ENCODE data around the gene MYLK4.
"Not testable (repeated sequence)": the region's sequence is repeated elsewhere in the genome, so short reads cannot be mapped to it uniquely, and the experiment has no call there.

Gene MYLK4

GRCh38 chr6:2775003-2775402 lies 24.3 kb upstream of the MYLK4 start:
- no peak for DNase-seq

- no peak for DNase-seq
Measured at GRCh38 chr6:2773449-2773848, 22.7 kb upstream of the MYLK4 start.

DNA sequence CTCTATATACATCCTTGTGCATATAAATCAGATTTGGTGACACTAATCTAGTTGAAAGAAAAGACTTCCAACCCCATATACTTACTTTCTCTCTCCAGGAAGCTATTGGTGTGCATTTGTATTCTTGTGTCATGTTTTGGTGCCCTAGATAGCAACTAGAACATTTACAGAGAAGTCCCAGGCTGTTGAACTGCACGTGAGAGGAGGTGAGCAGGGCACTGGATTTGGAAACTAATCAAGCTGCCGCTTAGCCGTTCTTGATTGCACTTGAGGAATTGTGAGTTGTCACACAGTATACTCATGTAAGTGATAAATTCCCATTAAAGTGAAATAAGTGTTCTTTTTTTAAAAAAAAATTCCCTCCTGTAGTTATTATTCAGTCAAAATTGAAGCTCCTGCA lies 22.1 kb upstream of the MYLK4 start:
- no peak for DNase-seq

- DNase-seq, result peak; percentile 55
Measured at GRCh38 chr6:2771079-2771478, 20.4 kb upstream of the MYLK4 start.

- peak; percentile 57 for DNase-seq
Measured at GRCh38 chr6:2770171-2770570, 19.4 kb upstream of the MYLK4 start.

DNA sequence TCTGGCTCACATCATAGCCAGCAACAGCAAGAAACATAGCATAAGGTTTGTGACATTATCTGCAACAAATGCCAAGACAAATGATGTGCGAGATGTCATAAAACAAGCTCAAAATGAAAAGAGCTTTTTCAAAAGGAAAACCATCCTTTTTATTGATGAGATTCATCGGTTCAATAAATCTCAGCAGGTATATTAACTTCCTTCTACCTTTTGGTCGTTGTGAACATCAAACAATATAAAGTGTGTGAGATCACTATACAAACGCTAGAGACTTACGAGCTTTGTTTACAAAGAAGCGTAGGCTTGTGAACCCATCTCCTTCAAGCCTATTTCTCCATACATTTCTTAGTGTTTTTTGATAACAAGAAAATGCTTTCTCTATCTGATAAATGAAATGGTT lies 18.0 kb upstream of the MYLK4 start:
- DNase-seq, result peak; percentile 19

- DNase-seq, result no peak
Measured at GRCh38 chr6:2767657-2768524, 17.2 kb upstream of the MYLK4 start.

DNA sequence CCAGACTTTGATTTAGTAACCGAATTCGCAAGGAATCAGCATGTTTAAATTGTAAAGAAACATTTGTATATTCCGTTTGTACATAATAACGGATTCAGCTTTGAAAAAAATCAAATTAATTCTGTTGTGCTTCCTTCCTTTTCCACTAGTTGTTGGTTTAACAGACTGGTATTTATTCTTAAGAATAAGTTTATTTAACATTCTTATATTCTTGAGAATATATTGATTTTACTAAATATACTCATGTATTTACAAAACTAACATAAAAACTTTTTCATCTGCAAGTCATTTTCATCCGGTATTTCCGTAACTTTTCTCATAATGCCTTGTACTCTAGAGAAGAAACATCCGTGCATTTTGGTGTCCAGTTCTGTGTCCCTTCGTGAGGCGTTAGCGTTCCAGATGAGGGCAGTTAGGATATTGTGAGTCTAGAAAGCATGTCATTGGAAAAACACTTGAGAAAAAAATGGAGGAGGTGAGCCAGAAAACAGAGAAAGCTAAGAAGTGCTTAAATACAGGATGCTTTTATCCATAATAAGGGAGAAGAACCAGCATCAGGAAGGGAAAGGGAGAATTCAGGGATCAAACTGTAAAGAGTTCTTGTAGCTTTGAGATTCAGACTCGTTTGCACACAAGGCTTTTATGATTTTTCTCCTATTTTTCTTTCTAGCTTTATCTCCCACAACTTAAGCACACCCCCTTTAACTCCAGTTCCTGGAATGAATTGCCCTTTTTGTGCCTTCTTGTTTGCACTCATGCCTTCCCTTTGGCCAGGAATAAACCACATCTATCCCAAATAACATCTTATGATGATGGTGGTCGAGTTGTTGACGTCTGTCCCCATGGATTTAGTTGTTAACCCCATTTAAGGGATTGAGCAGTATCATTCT lies 16.3 kb upstream of the MYLK4 start:
- peak; percentile 18 for DNase-seq

DNA sequence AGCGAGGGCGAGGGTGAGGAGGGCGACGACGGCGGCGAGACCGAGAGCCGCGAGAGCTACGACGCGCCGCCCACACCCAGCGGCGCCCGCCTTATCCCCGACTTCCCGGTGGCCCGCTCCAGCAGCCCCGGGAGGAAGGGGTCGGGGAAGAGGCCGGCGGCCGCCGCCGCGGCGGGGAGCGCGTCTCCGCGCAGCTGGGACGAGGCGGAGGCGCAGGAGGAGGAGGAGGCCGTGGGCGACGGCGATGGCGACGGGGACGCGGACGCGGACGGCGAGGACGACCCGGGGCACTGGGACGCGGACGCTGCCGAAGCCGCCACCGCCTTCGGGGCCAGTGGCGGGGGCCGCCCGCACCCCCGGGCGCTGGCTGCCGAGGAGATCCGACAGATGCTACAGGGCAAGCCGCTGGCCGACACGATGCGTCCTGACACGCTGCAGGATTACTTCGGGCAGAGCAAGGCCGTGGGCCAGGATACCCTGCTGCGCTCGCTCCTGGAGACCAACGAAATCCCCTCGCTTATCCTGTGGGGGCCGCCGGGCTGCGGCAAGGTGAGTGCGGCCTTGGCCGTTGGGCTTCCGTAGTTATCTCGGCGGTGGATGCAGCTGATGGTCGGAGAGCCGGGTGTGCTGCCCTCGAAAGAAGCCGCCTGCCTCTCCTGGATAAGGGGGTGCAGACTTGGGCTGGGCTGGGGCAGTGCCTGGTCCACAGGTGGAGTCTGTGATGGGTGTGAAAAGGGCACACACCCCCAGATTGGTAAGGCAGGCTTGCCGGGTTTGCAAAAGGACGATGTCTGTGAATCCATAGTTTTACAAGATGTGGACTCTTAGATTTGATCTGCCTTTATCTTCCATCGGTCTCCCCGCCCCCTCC lies 15.4 kb upstream of the MYLK4 start:
- peak; percentile 78 for DNase-seq

DNA sequence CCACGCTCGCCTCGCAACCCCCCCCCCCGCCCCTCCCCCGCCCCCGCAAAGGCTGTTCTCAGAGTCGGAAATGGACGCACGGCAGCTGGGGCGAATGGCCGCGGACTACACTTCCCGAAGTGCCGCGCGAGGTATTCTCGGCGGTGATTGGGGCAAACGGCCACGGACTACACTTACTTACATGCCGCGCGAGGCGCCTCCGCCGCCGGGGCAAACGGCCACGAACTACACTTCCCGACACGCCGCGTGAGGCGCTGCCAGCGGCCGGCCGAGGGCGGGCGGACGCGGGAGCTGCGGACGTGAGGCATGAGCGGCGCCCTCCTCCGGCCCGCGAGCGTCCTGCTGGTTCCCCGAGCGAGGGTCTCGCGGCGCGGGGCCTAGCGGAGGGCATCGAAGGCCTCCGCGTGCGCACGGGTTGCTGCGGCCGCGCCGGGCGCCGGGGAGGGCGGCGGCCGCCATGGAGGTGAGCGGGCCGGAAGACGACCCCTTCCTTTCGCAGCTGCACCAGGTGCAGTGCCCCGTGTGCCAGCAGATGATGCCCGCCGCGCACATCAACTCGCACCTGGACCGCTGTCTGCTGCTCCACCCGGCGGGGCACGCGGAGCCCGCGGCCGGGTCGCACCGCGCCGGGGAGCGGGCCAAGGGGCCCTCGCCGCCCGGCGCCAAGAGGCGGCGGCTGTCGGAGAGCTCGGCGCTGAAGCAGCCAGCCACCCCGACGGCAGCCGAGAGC lies 14.6 kb upstream of the MYLK4 start, which contains the start of gene WRNIP1:
Gene WRNIP1 (plus strand): TSS at position 228 of the 730 bp plus-strand sequence. CDS start 230 bp downstream, at position 458.
- DNase-seq, result peak; percentile 100

DNA sequence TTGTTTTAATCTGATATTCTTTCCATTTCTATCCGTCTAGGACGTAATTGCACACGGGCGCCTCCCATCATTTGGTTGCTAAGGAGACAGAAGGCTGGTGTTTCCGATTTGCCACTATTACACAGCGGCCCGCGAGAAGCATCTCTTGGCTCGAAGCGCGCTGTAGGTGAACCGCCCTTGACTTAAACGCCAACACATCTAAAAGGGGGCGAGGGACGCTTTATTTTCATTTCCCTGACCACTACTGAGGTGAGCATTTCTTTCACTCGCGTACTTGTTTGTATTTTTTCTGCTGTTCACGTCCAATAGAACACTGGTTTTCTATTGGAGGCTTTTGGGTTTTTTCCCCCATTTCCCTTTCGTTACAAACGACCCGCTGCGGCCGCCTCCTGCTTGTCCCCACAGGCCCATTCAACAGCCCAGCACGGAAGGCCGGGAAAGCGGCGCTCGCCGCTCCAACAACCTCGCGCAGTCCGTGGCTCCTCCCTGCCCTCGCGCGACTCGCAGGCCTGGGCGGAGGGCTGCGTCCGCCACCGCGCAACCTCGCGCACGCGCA lies 14.0 kb upstream of the MYLK4 start:
- peak; percentile 87 for DNase-seq

DNA sequence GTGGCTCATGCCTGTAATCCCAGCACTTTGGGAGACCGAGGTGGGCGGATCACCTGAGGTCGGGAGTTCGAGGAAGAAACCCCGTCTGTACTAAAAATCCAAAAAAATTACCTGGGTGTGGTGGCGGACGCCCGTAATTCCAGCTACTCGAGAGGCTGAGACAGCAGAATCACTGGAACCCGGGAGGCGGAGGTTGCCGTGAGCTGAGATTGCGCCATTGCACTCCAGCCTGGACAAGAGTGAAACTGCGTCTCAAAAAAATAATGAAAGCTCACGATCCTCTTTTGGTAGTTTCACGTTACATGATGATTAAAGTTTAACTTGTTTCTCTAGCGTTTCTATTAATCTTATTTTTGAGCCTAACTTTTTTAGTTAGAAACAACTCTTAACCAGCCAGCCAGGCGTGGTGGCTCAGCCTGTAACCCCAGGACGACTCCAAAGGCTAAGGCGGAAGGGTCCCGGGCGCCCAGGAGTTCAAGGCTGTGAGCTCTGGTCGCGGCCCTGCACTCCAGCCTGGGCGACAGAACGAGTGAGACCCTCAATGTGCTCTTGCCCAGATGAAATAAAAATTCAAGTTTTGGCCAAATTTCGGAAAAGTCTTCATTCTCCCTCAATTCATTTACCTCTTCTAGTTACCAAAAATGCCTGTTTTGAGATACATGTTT lies 13.3 kb upstream of the MYLK4 start:
- peak; percentile 52 for DNase-seq

- no peak for DNase-seq
Measured at GRCh38 chr6:2763345-2763841, 12.7 kb upstream of the MYLK4 start.

- not testable (repeated sequence) for DNase-seq
Measured at GRCh38 chr6:2762868-2763267, 12.1 kb upstream of the MYLK4 start.

DNA sequence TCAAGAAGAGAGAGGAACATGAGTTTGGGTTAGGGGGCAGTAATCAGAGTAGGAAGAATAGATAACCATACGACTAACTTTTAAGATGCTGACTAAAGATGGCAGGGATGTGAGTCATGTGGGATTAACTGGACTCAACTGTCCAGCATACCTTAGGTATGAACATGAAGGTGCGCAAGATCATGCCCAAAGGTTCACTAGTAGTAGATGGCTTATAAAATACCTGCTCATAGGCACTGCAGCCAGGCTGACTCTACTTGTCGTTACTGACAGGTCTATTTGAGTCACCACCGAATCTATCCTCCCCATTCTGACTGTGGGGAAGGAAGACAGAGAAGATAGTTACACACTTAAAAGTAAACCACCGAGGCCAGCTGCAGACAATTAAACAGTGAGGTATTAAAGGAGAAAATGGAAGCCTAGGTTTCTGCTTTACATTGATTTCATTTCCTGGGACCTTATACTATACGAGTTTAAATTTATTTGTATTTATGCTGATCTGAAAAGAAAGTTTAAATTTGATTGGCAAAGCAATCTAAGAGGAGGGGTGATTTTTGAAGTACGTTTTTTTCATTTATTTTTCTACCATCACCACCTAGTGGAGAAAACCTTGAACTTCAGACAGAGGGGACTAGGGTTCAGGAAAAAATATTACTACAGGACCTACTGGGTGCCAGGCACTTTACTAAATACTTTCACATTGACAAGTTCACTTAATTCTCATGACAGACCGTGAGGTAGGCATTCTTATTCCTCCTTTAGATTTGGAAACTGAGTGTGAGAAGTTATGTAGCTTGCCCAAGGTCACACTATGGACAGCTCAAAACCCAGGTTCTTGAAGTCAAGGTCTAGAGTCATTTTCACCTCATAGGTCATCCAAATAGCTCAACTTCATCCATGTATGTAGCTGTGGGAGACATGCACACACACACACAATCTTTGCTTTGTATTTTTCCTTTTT lies 10.4 kb upstream of the MYLK4 start:
- no peak for DNase-seq

GRCh38 chr6:2758980-2759379 lies 8.3 kb upstream of the MYLK4 start:
- DNase-seq, result no peak

DNA sequence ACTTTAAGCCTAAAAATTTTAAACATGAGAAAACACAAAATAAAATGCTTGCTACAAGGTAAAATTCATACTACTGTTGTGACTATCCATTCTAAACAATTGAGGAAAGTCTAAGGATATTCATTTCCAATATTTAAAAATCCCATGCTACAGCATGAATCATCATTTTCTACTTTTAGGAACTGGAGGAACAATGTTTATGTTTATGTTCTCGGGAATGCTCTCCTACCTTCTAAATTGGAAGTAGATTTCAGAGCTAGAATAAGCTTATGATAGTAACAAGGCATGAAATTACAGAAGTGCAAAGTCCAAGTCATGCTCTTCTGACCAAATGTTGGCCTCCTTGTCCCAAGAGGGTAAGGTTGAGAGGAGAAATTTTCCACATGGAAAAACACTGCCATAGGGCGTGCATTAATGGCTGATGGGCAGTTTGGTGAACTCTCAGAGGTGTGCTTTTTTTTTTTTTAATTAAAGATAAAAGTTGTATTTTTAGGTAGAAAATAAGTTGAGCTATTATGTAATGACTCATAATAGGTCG lies 6.0 kb upstream of the MYLK4 start:
- DNase-seq, result no peak

- DNase-seq, result no peak
Measured at GRCh38 chr6:2756241-2756640, 5.5 kb upstream of the MYLK4 start.

- DNase-seq, result no peak
Measured at GRCh38 chr6:2755456-2755855, 4.7 kb upstream of the MYLK4 start.
